ENCODE data around the gene ASB18. TPM values are rescaled to one million over a fixed set of nuclear protein-coding genes. Genes with fewer than 3 reads are reported as not detected.

Gene ASB18
- total RNA-seq, 4 donors from 2014 or later, result not detected

- no peaks in the 10 kb centered on the region for H3K9me3 ChIP-seq
- intact Hi-C loops (cut with DNase I; ENCODE audit: low total_unique reads), result no loop called here
- no peak overlapping the region for H3K4me3 ChIP-seq
- no peaks in the 10 kb centered on the region for H3K36me3 ChIP-seq
- DNase-seq, result no peak
- in situ Hi-C loops (cut with MboI; ENCODE audit: low pct_ligation_motif_present in 1 of 4, low pct_unique_long_range_greater_than_20kb in 1 of 4, low sequenced_read_pairs in 3 of 4), result loop anchor here in 1 of 4 donors (10.0 kb wide), 1 partner anchor 402 kb away; no protein-coding TSS in a partner anchor
- WGBS, 2 donors (ENCODE audit: low coverage in 1 of 2), result 61% methylated on average over 21 of the region's 21 CpGs; no CpG with 5 or more reads in 1 of the 2 donors
- no peak overlapping the region for H3K27ac ChIP-seq
- H3K4me1 ChIP-seq, result peaks cover 7 to 45% (median 24%) of the 10 kb centered on the region in 4 donors
- no peak for TF ChIP-seq POLR2AphosphoS5 (IDR thresholded peaks at IDR 0.05)
- no peak for TF ChIP-seq EP300 (IDR thresholded peaks at IDR 0.05; ENCODE audit: low read depth)
- TF ChIP-seq POLR2A (IDR thresholded peaks at IDR 0.05), result no peak
- no peak for TF ChIP-seq CTCF (IDR thresholded peaks at IDR 0.05)
- peaks cover 100% of the 10 kb centered on the region for H3K27me3 ChIP-seq
These were observed 87.3 kb downstream of the ASB18 start for GRCh38 chr2:236176951-236177350.

- 0 to 8% methylated on average over 1 to 7 of the region's 7 CpGs for WGBS, 2 donors (ENCODE audit: low coverage in 1 of 2)
- in situ Hi-C loops (cut with MboI; ENCODE audit: low pct_ligation_motif_present in 1 of 4, low pct_unique_long_range_greater_than_20kb in 1 of 4, low sequenced_read_pairs in 3 of 4), result loop anchor here in 1 of 4 donors (10.0 kb wide), 1 partner anchor 402 kb away; no protein-coding TSS in a partner anchor
- no peak for TF ChIP-seq POLR2AphosphoS5 (IDR thresholded peaks at IDR 0.05)
- TF ChIP-seq CTCF (IDR thresholded peaks at IDR 0.05), result peak; percentile 23 to 51 (median 30)
- TF ChIP-seq EP300 (IDR thresholded peaks at IDR 0.05; ENCODE audit: low read depth), result no peak
- Histone ChIP-seq H3K36me3 (no peaks in the 10 kb centered on the region), H3K9me3 (no peaks in the 10 kb centered on the region), H3K4me1 (peaks cover 7 to 50% (median 27%) of the 10 kb centered on the region in 4 donors), H3K27ac (no peak overlapping the region), H3K4me3 (no peak overlapping the region), H3K27me3 (peaks cover 100% of the 10 kb centered on the region)
- no peak for DNase-seq
- intact Hi-C loops (cut with DNase I; ENCODE audit: low total_unique reads), result no loop called here
These were observed 87.8 kb downstream of the ASB18 start for GRCh38 chr2:236176417-236176816.

- TF ChIP-seq EP300 (IDR thresholded peaks at IDR 0.05; ENCODE audit: low read depth), result no peak
- peaks cover 100% of the 10 kb centered on the region for H3K27me3 ChIP-seq
- peaks cover 7 to 53% (median 29%) of the 10 kb centered on the region in 4 donors for H3K4me1 ChIP-seq
- H3K4me3 ChIP-seq, result no peak overlapping the region
- H3K27ac ChIP-seq, result no peak overlapping the region
- H3K9me3 ChIP-seq, result no peaks in the 10 kb centered on the region
- H3K36me3 ChIP-seq, result no peaks in the 10 kb centered on the region
- intact Hi-C loops (cut with DNase I; ENCODE audit: low total_unique reads), result no loop called here
- no peak for DNase-seq
- WGBS, 2 donors (ENCODE audit: low coverage in 1 of 2), result 24 to 47% methylated on average over 3 to 6 of the region's 6 CpGs
- in situ Hi-C loops (cut with MboI; ENCODE audit: low pct_ligation_motif_present in 1 of 4, low pct_unique_long_range_greater_than_20kb in 1 of 4, low sequenced_read_pairs in 3 of 4), result loop anchor here in 1 of 4 donors (10.0 kb wide), 1 partner anchor 401 kb away; no protein-coding TSS in a partner anchor
These were observed 88.6 kb downstream of the ASB18 start for GRCh38 chr2:236175548-236176150.

DNA sequence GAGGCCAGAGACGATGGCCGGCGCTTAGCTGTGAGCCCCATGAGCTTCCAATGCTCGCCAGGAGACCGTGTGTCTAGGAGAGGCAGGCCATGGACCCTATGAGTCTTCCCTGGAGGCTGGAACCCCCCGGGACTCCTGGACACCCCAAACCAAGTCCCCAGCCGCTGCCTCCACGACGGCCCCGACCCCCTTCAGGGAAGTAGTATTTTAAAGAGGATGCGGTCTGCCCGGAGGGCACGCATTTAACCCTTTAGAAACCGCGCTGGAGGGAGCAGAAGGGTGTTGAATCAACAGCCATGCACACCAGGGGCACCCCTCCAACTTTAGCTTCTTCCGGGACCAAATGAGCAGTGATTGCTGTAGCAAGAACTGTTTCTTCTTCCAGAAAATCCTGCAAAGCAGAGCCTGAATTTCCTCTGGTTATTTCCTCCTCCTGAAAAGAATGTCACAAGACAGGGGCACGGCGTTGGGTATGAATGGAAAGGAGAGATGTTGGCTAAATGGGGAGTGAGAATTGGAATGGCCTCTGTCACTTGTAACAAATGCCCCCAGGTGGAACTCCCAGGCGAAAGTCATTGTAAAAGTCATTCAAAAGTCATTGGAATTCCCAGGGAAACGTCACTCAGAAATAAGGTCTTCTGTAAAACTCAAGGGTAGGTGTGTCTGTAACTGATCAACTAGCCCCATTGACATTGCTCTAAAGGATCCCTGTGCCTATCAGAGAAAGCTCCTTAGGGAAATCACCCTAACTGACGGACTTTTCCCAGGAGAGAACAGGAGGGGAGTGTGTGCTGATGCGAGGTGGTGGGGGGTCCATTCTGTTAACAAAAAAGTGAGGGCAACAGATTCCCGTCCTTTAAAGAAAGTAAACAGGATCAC lies 90.2 kb downstream of the ASB18 start:
- Histone ChIP-seq H3K36me3 (no peaks in the 10 kb centered on the region), H3K27me3 (peaks cover 100% of the 10 kb centered on the region), H3K27ac (no peak overlapping the region), H3K4me3 (no peak overlapping the region), H3K4me1 (peaks cover 7 to 51% (median 25%) of the 10 kb centered on the region in 4 donors), H3K9me3 (no peaks in the 10 kb centered on the region)
- no peak for DNase-seq
- no peak for TF ChIP-seq EP300 (IDR thresholded peaks at IDR 0.05; ENCODE audit: low read depth)
- no peak for TF ChIP-seq POLR2A (IDR thresholded peaks at IDR 0.05)
- no peak for TF ChIP-seq CTCF (IDR thresholded peaks at IDR 0.05)
- TF ChIP-seq POLR2AphosphoS5 (IDR thresholded peaks at IDR 0.05), result no peak
- 11% methylated on average over 5 to 18 of the region's 23 CpGs for whole genome bisulfite sequencing, 2 donors (ENCODE audit: low coverage in 1 of 2)
- in situ Hi-C loops (cut with MboI; ENCODE audit: low pct_ligation_motif_present in 1 of 4, low pct_unique_long_range_greater_than_20kb in 1 of 4, low sequenced_read_pairs in 3 of 4), result loop anchor here in 1 of 4 donors (10.0 kb wide), 1 partner anchor 399 kb away; no protein-coding TSS in a partner anchor
- intact Hi-C loops (cut with DNase I; ENCODE audit: low total_unique reads), result loop anchor here (5.0 kb wide), 1 partner anchor 387 kb away; no protein-coding TSS in a partner anchor

Measured in transverse colon (tissue), 4 donors.